GM21619 (cell line): ENCODE measurements around the gene SLC22A5.
"Not testable (repeated sequence)": the region's sequence is repeated elsewhere in the genome, so short reads cannot be mapped to it uniquely, and the experiment has no call there.

ENCODE experiments used
- ATAC-seq: cut with Tn5 transposase; IDR thresholded peaks from one replicate; pipeline ENCODE4 v1.9.1; 2021; ENCODE audit not compliant: unreplicated experiment

SLC22A5 gene

GRCh38 chr5:132411304-132412013, 41.9 kb downstream of the SLC22A5 start:
- peak; percentile 4 for ATAC-seq

DNA sequence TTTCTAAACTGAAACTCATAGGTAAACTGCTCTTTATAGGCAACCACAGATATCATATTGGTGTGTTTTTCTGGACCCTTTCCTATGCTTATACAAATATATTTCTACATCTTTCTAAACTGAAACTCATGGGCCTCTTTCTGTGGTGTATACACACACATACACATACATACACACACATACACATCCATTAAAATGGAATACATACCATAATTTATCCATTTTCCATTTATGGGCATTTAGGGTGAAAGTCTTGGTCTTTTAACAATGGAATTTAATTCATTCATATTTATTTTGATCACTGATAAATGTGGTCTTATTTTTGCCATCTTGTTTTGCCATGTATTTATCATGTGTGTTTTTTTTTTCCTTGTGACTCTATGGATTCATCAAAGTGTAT, 44.1 kb downstream of the SLC22A5 start:
- ATAC-seq: no peak

DNA sequence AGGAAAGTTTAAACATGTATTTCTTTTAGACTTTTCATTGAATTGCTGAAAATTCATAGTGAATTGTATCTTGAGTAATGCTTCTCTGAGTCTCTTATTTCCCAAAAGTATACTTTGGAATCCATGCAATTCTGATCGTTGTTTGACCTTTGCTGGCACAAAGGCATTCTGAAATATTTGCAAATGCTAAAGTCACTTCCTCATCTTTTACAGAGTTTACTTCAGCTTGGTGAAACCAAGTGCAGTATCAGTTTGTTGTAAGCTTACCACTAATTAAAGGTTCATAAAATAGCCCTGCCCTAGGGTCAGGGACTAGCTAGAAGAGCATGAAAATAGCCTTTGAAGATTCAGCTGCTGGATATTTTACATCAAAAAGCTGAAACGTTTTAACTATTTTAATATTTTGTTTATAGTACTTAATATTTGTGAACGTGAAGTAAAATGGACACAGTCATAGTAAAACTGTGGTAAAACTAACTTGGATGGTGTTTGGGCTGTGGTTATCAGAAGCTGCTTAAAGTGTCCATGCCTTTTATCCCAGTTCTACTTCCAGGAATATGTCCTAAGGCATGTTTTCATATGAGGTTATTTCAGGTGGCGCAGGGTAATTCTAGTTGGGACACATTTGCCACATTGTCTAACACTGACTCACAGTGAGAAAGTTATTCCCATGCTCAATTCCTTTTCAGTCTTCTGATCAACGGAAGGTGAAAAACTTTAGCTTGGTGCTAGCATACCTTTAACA, 45.3 kb downstream of the SLC22A5 start:
- ATAC-seq: no peak

DNA sequence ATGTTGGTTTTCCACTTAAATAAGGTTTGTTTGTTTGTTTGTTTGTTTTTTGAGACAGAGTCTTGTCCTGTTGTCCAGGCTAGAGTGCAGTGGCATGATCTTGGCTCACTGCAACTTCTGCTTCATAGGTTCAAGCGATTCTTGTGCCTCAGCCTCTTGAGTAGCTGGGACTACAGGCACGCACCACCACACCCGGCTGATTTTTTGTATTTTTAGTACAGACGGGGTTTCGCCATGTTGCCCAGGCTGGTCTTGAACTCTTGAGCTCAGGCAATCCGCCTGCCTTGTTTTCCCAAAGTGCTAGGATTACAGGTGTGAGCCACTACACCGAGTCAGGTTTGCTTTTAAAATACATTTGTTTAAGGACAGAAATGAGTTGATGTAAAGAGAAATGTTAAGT, 46.0 kb downstream of the SLC22A5 start:
- not testable (repeated sequence) for ATAC-seq

DNA sequence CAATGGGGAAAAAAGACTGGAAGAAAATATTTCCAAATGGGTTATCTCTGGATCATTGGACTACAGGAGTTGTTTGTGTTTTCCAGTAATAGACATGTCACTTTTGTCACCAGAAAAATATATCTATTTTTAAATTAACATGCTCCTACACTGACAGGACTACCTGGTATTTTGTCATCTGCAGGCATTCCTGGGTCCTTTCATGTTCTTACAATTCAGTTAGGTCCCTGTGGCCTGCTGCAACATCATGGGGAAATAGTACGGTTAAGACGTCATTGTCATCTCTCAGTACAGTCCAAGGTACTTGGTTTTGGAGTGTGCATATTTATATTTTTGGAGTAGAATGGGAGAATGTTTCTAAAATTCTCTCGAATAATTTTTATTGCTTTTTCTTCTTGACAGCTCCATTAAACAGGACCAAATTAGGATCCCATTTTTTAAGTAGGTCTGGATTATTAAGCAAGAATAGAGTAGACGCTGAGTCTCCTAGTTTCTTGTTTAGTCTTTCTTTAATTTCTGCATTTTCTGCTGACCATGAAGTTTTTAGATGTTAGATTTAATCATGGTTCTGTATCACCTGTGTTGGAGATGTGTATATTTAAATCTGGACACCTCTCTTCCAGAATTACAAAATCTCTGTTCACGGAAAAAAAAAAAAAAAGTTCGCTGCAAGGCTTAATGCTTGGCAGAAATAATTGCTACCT, 46.9 kb downstream of the SLC22A5 start:
- ATAC-seq: no peak

DNA sequence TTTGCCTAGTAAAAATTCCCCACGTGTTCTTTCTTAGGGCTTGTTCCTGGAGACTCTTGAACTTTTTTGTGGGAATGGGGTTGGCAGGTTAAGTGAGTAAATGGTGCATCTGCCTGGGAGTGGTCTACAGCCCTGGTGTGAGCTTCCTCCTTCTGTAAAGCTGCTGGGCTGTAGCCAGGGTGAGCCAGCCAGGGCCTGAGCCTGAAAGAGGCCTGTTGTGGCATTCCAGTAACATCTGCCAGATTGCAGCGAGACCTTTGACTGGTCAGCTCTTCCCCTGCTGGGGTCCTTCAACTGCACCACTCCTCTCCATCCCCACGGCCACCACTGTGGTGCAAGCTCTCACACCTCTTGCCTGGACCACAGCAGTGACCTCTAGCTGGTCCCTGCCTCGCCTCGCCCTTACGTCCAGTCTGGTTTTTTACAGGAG, 47.5 kb downstream of the SLC22A5 start:
- no peak for ATAC-seq

DNA sequence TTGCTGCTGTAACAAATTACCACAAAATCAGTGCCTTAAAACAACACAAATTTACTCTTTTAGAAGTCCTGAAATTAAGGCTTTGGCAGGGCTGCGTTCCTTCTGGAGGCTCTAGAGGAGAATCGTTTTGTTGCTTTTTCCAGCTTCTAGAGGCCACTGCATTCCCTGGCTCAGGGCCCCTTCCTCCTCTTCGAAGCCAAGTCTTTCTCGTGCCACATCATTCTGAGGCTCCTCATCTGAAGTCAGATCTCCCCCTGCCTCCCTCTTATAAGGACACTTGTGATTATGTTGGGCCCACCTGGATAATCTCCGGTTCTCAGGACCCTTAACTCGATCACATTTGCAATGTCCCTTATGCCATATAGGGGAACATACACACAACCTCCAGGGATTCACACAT, 48.0 kb downstream of the SLC22A5 start:
- no peak for ATAC-seq

DNA sequence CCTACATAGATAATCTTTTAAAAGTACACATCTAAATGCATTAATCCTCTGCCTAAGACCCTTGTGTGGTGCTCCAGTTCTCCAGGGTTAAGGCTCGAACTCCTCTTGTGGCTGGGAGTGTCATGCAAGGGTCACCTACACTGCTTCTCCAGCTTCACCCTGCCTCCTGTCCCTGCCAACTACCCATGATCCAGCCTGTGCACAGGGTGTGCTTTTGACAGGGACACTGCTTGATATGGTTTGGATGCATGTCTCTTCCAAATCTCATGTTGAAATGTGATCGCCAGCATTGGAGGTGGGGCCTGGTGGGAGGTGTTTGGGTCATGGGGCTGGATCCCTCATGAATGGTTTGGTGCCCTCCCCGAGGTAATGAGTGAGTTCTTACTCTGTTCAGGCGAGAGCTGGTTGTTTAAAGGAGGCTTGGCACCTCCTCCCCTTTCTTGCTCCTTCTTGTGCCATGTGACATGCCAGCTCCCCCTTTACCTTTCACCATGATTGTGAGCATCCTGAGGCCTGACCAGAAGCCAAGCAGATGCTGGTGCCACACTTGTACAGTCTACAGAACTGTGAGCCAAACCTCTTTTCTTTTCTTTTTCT, 48.5 kb downstream of the SLC22A5 start:
- no peak for ATAC-seq

GRCh38 chr5:132418881-132419280, 49.4 kb downstream of the SLC22A5 start:
- no peak for ATAC-seq

DNA sequence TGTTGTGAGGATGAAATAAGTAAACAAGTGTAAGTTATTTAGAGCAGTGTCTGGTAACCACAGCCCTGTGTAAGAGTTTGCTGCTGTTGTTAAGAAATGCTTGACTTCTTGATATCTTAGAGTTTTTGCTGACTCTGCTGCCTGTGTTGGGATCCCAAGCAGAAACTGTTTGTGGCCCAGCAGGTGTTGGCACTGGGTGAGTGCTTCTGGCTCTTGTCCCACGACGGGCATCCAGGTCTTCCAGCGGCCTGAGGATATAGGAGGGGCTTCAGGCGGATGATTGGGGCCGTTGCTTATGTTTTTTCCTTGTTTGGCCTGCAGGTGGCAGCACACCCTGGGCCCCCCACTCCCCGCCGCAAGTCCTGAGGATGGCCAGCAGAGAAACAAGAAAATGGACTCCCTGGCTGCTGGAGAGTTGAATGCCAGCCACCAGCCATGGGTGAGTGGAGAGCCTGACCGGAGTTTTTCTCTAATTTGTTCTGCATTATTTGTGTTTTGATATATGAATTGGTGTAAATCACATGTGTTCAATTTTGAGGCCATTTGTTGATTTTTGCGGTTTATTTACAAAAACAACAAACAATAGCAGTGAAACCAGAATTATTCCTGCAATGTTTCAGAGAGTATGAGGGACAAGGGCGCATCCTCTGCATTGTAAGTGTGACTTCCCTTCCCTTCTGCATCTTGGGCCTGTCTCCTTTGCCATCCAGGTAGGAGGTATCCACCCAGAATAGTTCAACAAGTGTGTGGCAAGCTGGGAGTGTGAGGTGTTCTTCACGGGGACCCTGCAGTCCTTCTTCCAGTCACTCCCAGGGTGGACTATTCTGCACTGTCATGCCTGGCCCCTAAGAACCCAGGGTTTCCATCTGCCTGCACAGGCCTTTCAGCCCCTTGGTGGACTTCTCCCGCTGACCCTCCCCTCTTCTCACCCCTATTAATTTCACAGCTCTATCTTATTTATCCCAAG, 50.3 kb downstream of the SLC22A5 start:
- no peak for ATAC-seq

GRCh38 chr5:132420706-132421272, 51.3 kb downstream of the SLC22A5 start:
- ATAC-seq: peak; percentile 63

- ATAC-seq: no peak
Observed at GRCh38 chr5:132421462-132421861, 52.0 kb downstream of the SLC22A5 start.

DNA sequence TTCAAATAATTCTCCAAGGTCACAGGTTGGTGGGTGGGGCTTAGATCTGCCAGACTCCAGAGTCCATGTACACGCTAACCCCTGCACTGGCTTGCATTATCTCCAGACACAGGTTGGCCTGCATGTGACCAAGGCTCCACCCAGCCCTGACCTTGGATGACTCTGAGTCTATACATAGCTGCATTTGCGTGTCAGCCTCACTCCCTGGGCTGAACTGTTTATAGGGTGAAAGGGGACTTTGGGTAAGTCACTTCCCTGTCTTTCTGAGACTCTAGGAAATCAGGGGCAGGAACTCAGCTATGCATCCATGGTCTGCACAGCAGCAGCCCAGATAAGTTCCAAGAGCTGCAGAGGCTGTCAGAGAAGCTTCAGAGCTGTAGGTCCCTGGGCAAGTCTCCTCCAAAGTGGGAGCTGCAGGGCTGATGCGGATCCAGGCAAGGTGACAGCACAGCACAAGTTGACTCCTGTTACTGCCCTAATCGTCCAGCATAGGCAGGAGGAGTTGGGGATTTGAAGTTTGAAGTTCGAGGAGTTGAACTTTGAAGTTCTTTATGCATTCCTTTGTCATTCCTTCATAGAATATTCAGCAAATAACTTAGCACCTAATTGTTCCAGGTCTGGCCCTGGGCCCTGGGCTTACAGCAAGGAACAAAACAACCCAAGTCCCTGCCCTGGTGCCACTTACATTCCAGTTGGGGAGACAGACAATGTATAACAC, 53.4 kb downstream of the SLC22A5 start:
- no peak for ATAC-seq

DNA sequence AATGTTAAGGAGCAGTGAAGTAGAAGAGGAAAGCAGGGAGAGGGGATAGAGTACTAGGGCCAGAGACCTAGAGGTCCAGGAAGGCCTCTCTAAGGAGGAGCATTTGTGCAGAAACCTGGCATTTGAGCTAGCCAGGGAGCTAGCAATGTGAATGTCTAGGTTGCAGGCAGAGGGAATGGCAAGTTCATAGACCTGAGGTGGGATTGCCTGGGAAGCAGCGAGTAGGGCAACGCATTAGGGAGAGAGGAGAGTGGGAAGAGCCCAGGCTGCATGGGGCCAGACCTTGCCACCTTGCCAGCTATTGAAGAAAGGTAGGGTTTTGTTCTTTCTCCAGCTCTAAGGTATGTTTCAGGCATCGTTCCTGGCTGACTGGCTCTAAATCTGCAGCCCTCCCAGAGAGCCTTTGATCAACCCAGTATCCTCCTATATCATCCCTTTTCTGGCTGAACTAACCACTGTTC, 54.0 kb downstream of the SLC22A5 start:
- no peak for ATAC-seq

DNA sequence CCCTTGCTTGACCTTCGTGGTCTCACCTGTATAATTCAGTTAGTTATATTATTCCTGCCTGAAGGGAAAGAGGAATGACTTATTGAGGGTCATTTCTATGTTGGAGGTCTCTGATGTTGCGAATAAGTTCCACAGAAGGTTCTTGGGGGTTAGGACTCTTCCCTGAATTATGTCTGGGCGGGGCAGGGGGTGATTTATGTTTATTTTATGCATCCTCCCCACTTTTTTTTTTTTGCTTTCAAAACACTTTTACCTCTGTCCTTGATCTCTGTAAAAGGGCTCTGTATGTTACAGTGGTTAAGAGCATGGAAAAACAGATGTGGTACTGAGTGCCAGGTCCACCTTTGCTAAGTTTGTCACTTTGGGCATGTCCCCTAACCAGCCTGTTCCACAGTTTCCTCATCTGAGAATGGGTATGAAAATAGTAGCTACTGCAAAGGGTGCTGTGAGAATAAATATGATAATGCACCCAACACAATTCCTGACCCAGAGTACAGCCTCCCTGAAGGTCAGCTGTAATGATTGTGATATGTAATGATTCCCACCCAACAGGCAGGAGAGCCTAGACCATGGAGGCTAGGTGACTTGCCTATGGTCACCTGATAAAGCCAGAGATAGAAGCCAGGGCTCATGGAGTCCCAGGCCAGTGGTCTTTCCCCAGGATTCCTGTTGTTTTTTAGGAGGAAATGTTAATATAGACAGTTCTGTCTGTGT, 54.8 kb downstream of the SLC22A5 start:
- no peak for ATAC-seq

DNA sequence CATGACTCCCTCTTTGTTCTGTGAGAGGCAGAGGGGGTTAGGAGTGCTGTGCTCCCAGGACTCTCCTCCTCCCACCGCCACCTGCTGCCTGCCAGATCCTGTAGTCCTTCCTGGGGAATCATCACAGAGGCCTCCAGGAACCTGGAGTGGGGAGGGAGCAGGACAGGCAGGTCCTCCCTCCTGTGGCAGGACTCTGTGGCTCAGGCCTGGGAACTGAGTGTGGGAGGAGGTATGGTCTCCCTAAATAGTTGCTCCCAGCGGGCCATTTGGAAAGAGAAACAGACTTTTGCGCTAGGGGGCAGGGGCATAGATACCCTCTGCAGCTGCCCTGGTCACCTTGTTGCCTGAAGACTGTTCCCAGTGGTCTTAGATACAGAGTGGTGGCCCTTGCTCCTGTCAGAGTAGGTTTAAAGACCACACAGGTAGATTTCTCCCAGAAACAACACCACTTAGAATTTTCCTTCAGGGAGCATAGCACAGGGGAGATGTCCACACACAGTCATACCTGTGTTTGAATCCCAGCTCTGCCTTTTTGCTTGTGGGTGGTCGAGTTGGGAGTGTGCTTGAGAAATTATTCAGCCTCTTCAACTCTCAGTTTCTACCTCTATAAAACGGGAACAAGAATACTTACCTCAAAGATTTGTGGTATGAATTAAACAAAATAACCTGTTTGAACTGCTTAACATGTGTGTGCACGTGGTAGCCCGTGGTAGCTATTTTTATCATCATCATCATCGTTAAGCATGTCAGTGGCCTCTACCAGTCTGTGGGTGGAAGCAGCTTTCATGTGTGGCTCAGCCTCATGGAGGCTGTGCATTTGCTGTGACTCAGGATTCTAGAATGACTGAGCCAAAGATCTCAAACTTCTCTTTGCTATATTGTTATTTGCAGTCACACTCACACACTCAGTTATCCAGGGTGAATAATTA, 55.8 kb downstream of the SLC22A5 start:
- ATAC-seq: peak; percentile 36

- ATAC-seq: no peak
Observed at GRCh38 chr5:132425975-132426524, 56.5 kb downstream of the SLC22A5 start.
